Measurements from ENCODE around the gene LRRC45. TPM values are rescaled to one million over a fixed set of nuclear protein-coding genes. Genes with fewer than 3 reads are reported as not detected.

The LRRC45 gene
- total RNA-seq, 1 experiment from 2014 or later, result 38.1 TPM

GRCh38 chr17:81976332-81977210 lies 46.5 kb upstream of the LRRC45 start (continued):
- TF ChIP-seq ESRRA (CRISPR knock-in tag; IDR thresholded peaks at IDR 0.05; ENCODE audit: borderline replicate concordance), result no peak
- TF ChIP-seq ZNF219 (CRISPR knock-in tag; IDR thresholded peaks at IDR 0.05; ENCODE audit: borderline replicate concordance), result no peak
- no peak for TF ChIP-seq ZNF317 (CRISPR knock-in tag; IDR thresholded peaks at IDR 0.05; ENCODE audit: borderline replicate concordance, low read depth)
- no peak for TF ChIP-seq ZNF512 (CRISPR knock-in tag; IDR thresholded peaks at IDR 0.05; ENCODE audit: borderline replicate concordance)
- no peak for TF ChIP-seq USF1 (CRISPR knock-in tag; IDR thresholded peaks at IDR 0.05)
- no peak for TF ChIP-seq KAT7 (CRISPR knock-in tag; IDR thresholded peaks at IDR 0.05; ENCODE audit: borderline replicate concordance)
- TF ChIP-seq MAX (CRISPR knock-in tag; IDR thresholded peaks at IDR 0.05), result peak; percentile 93
- TF ChIP-seq OVOL2 (CRISPR knock-in tag; IDR thresholded peaks at IDR 0.05; ENCODE audit: borderline replicate concordance), result no peak
- TF ChIP-seq ZNF425 (CRISPR knock-in tag; conservative IDR thresholded peaks at IDR 0.05), result no peak
- peak; percentile 78 for TF ChIP-seq SMAD3 (CRISPR knock-in tag; IDR thresholded peaks at IDR 0.05; ENCODE audit: borderline replicate concordance)
- no peak for TF ChIP-seq RELA (CRISPR knock-in tag; IDR thresholded peaks at IDR 0.05; ENCODE audit: borderline replicate concordance)
- no peak for TF ChIP-seq CDX4 (CRISPR knock-in tag; IDR thresholded peaks at IDR 0.05; ENCODE audit: borderline replicate concordance)
- TF ChIP-seq E2F5 (CRISPR knock-in tag; IDR thresholded peaks at IDR 0.05), result no peak
- no peak for TF ChIP-seq ATF6 (CRISPR knock-in tag; IDR thresholded peaks at IDR 0.05)
- no peak for TF ChIP-seq ATF3 (CRISPR knock-in tag; conservative IDR thresholded peaks at IDR 0.05)
- no peak for TF ChIP-seq MYBL2 (CRISPR knock-in tag; IDR thresholded peaks at IDR 0.05)
- TF ChIP-seq ZNF671 (CRISPR knock-in tag; IDR thresholded peaks at IDR 0.05), result no peak
- no peak for TF ChIP-seq AFF4 (CRISPR knock-in tag; IDR thresholded peaks at IDR 0.05; ENCODE audit: borderline replicate concordance)
- no peak for TF ChIP-seq PRRX2 (CRISPR knock-in tag; IDR thresholded peaks at IDR 0.05)
- no peak for TF ChIP-seq TP53 (CRISPR knock-in tag; IDR thresholded peaks at IDR 0.05)
- no peak for TF ChIP-seq USF2 (CRISPR knock-in tag; IDR thresholded peaks at IDR 0.05)
- TF ChIP-seq ZNF232 (CRISPR knock-in tag; IDR thresholded peaks at IDR 0.05), result peak; percentile 90; the same call in 1 of the 2 replicates
- no peak for TF ChIP-seq IRF2 (CRISPR knock-in tag; IDR thresholded peaks at IDR 0.05; ENCODE audit: borderline replicate concordance, low read depth)

Measured in WTC11 (cell line).